Fibroblast of lung (primary cell): ENCODE data around the gene HOXB5.

Experiments used
- CTCF ChIP-seq, 2 donors: IDR thresholded peaks in 1 of 2; conservative IDR thresholded peaks in 1 of 2; 1 replicate in 1 of 2; 2 replicates in 1 of 2; pipeline ENCODE4 v1.5.1; 2011 to 2012; ENCODE audit warnings: low read length in 2 of 2, control low read depth in 1 of 2, inconsistent platforms in 1 of 2, low read depth in 1 of 2, mild to moderate bottlenecking in 1 of 2
- EZH2 ChIP-seq: IDR thresholded peaks from 2 replicates; pipeline ENCODE4 v1.5.1; 2012; ENCODE audit warnings: low read length, control low read depth, mild to moderate bottlenecking; ENCODE audit errors: missing control alignments

- TF ChIP-seq CTCF (conservative IDR thresholded peaks at IDR 0.05 in 1 of 2, IDR thresholded peaks at IDR 0.05 in 1 of 2; ENCODE audit: low read depth in 1 of 2, low read length in 2 of 2), result no peak
- no peak for TF ChIP-seq EZH2
Observed at GRCh38 chr17:48548523-48549280, 44.9 kb downstream of the HOXB5 start.
